HEK293 (cell line): ENCODE data around the gene DOCK9.
A peak's percentile ranks its signal among the peaks of the same experiment; 100 is the strongest.

Experiments used
- CTCF ChIA-PET: fragments of 350-600 bp; formaldehyde crosslinking; extraction: SDS; loops from one replicate; lab custom pipeline; 2021; ENCODE audit warnings: antibody characterized with exemption; lab: Yijun Ruan, JAX
- POLR2A ChIA-PET: fragments of 300-600 bp; formaldehyde crosslinking; extraction: SDS; loops from one replicate; lab custom pipeline; 2020; ENCODE audit warnings: antibody characterized with exemption, inconsistent platforms; lab: Yijun Ruan, JAX
- H3K27ac ChIP-seq: fragments of 200-500 bp; sonication (Bioruptor generic); 2 replicates; pipeline ENCODE4 v1.5.1; 2014; ENCODE audit warnings: low read depth, low read length, control low read depth, inconsistent platforms; ENCODE audit errors: extremely low read depth
- H3K36me3 ChIP-seq, 2 experiments: fragments of 200-500 bp in 1 of 2; sonication (Bioruptor generic) in 1 of 2; 1 replicate in 1 of 2; 2 replicates in 1 of 2; pipeline ENCODE4 v1.5.1; 2014 to 2017; ENCODE audit warnings: inconsistent platforms in 2 of 2, low read length in 2 of 2; ENCODE audit not compliant: control insufficient read depth in 2 of 2, insufficient read depth in 1 of 2
- H3K4me1 ChIP-seq: fragments of 200-500 bp; sonication (Bioruptor generic); 2 replicates; pipeline ENCODE4 v1.5.1; 2014; ENCODE audit warnings: mild to moderate bottlenecking, low read length, inconsistent platforms; ENCODE audit not compliant: control insufficient read depth, insufficient read depth
- H3K4me3 ChIP-seq: 2 replicates; pipeline ENCODE4 v1.5.1; 2011; ENCODE audit warnings: low read depth, mild to moderate bottlenecking, control low read depth, low read length, moderate library complexity
- H3K9me3 ChIP-seq: fragments of 200-500 bp; sonication (Bioruptor generic); 2 replicates; pipeline ENCODE4 v1.5.1; 2014; ENCODE audit warnings: low read depth, low read length, inconsistent platforms; ENCODE audit not compliant: control insufficient read depth, insufficient read depth
- BCL11A ChIP-seq: fragments of 450-650 bp; formaldehyde crosslinking; IDR thresholded peaks from 2 replicates; pipeline ENCODE4 v1.5.1; 2016; ENCODE audit warnings: low read depth, missing biosample characterization, missing genetic modification characterization
- EGR2 ChIP-seq: fragments of 450-650 bp; formaldehyde crosslinking; IDR thresholded peaks from 2 replicates; pipeline ENCODE4 v1.5.1; 2016; ENCODE audit warnings: low read depth, missing biosample characterization, missing genetic modification characterization
- SETDB1 ChIP-seq: IDR thresholded peaks from one replicate; pipeline ENCODE4 v1.6.1; 2017; ENCODE audit warnings: mild to moderate bottlenecking, low read length, moderate library complexity, mixed read lengths; ENCODE audit not compliant: insufficient read length
- SP7 ChIP-seq: fragments of 450-650 bp; formaldehyde crosslinking; IDR thresholded peaks from 2 replicates; pipeline ENCODE4 v1.5.1; 2016; ENCODE audit warnings: missing biosample characterization, missing genetic modification characterization
- ZNF10 ChIP-seq: fragments of 450-650 bp; formaldehyde crosslinking; IDR thresholded peaks from 2 replicates; pipeline ENCODE4 v1.5.1; 2017; ENCODE audit warnings: missing biosample characterization, missing genetic modification characterization
- ZNF174 ChIP-seq: fragments of 450-650 bp; formaldehyde crosslinking; IDR thresholded peaks from 2 replicates; pipeline ENCODE4 v1.5.0; 2017; ENCODE audit warnings: missing biosample characterization, mild to moderate bottlenecking, missing genetic modification characterization
- ZNF175 ChIP-seq: fragments of 450-650 bp; formaldehyde crosslinking; IDR thresholded peaks from 2 replicates; pipeline ENCODE4 v1.5.1; 2016; ENCODE audit warnings: missing biosample characterization, missing genetic modification characterization
- ZNF184 ChIP-seq: fragments of 450-650 bp; IDR thresholded peaks from 2 replicates; pipeline ENCODE4 v1.5.1; 2018; ENCODE audit warnings: missing biosample characterization, mild to moderate bottlenecking, missing genetic modification characterization
- ZNF202 ChIP-seq: fragments of 450-650 bp; formaldehyde crosslinking; IDR thresholded peaks from 2 replicates; pipeline ENCODE4 v1.5.1; 2016; ENCODE audit warnings: missing biosample characterization, missing genetic modification characterization, borderline replicate concordance
- ZNF211 ChIP-seq: fragments of 450-650 bp; formaldehyde crosslinking; IDR thresholded peaks from 2 replicates; pipeline ENCODE4 v1.5.1; 2016; ENCODE audit warnings: low read depth, missing biosample characterization, missing genetic modification characterization
- ZNF223 ChIP-seq: fragments of 450-650 bp; formaldehyde crosslinking; IDR thresholded peaks from 2 replicates; pipeline ENCODE4 v1.5.1; 2016; ENCODE audit warnings: missing biosample characterization, missing genetic modification characterization
- ZNF366 ChIP-seq: fragments of 450-650 bp; formaldehyde crosslinking; conservative IDR thresholded peaks from 2 replicates; pipeline ENCODE4 v1.5.1; 2016; ENCODE audit warnings: missing biosample characterization, missing genetic modification characterization
- ZNF37A ChIP-seq: fragments of 450-650 bp; IDR thresholded peaks from 2 replicates; pipeline ENCODE4 v1.5.1; 2018; ENCODE audit warnings: missing biosample characterization, missing genetic modification characterization
- ZNF426 ChIP-seq: fragments of 450-650 bp; formaldehyde crosslinking; IDR thresholded peaks from 2 replicates; pipeline ENCODE4 v1.5.1; 2017; ENCODE audit warnings: missing biosample characterization, missing genetic modification characterization, mild to moderate bottlenecking, inconsistent platforms, moderate library complexity
- ZNF48 ChIP-seq: fragments of 450-650 bp; formaldehyde crosslinking; IDR thresholded peaks from 2 replicates; pipeline ENCODE4 v1.5.1; 2016; ENCODE audit warnings: missing biosample characterization, missing genetic modification characterization
- ZNF549 ChIP-seq: fragments of 450-650 bp; IDR thresholded peaks from 2 replicates; pipeline ENCODE4 v1.5.1; 2018; ENCODE audit warnings: missing biosample characterization, missing genetic modification characterization, mild to moderate bottlenecking, inconsistent platforms, moderate library complexity
- ZSCAN30 ChIP-seq: fragments of 450-650 bp; IDR thresholded peaks from 2 replicates; pipeline ENCODE4 v1.5.1; 2018; ENCODE audit warnings: missing biosample characterization, mild to moderate bottlenecking, missing genetic modification characterization, moderate library complexity
- TF ChIP-seq, protein P1 (sequence below): fragments of 450-650 bp; formaldehyde crosslinking; IDR thresholded peaks from 2 replicates; pipeline ENCODE4 v1.5.1; 2016; ENCODE audit warnings: missing biosample characterization, missing genetic modification characterization, low read depth
- TF ChIP-seq, protein P2 (sequence below): fragments of 450-650 bp; formaldehyde crosslinking; IDR thresholded peaks from 2 replicates; pipeline ENCODE4 v1.5.1; 2017; ENCODE audit warnings: missing biosample characterization, mild to moderate bottlenecking, missing genetic modification characterization, moderate library complexity
- TF ChIP-seq, protein P3 (sequence below): fragments of 450-650 bp; formaldehyde crosslinking; IDR thresholded peaks from 2 replicates; pipeline ENCODE4; 2016; ENCODE audit warnings: missing biosample characterization, missing genetic modification characterization
- TF ChIP-seq, protein P4 (sequence below): fragments of 450-650 bp; formaldehyde crosslinking; IDR thresholded peaks from 2 replicates; pipeline ENCODE4 v1.5.1; 2016; ENCODE audit warnings: missing biosample characterization, missing genetic modification characterization
- TF ChIP-seq, protein P5 (sequence below): fragments of 450-650 bp; formaldehyde crosslinking; IDR thresholded peaks from 2 replicates; pipeline ENCODE4 v1.5.1; 2016; ENCODE audit warnings: missing biosample characterization, missing genetic modification characterization
- TF ChIP-seq, protein P6 (sequence below): fragments of 450-650 bp; IDR thresholded peaks from 2 replicates; pipeline ENCODE4 v1.5.1; 2018; ENCODE audit warnings: missing biosample characterization, mild to moderate bottlenecking, missing genetic modification characterization

DOCK9 gene

DNA sequence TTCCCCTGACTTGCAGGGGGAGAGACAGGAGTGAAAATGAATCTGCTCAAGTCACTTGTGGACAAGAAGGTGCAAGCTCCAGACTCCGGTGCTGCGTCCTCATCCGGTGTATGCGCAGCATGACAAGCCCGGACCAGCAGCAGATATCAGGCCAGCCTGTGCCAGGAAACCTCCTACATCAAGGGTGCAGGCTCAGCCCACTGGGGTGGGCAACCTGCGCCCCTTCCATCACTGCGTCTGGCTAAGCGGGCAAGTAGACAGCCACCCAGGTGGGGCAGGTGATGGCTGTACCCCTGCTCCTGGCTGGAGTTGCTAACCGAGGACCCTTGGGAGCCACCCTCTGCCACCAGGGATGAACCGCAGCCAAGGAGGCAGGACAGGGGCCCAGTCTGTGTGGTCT is 192.5 kb downstream of the DOCK9 start:
- TF ChIP-seq, protein P1, sequence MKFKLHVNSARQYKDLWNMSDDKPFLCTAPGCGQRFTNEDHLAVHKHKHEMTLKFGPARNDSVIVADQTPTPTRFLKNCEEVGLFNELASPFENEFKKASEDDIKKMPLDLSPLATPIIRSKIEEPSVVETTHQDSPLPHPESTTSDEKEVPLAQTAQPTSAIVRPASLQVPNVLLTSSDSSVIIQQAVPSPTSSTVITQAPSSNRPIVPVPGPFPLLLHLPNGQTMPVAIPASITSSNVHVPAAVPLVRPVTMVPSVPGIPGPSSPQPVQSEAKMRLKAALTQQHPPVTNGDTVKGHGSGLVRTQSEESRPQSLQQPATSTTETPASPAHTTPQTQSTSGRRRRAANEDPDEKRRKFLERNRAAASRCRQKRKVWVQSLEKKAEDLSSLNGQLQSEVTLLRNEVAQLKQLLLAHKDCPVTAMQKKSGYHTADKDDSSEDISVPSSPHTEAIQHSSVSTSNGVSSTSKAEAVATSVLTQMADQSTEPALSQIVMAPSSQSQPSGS (tag by site-specific recombination) = no peak
- TF ChIP-seq, protein P2, sequence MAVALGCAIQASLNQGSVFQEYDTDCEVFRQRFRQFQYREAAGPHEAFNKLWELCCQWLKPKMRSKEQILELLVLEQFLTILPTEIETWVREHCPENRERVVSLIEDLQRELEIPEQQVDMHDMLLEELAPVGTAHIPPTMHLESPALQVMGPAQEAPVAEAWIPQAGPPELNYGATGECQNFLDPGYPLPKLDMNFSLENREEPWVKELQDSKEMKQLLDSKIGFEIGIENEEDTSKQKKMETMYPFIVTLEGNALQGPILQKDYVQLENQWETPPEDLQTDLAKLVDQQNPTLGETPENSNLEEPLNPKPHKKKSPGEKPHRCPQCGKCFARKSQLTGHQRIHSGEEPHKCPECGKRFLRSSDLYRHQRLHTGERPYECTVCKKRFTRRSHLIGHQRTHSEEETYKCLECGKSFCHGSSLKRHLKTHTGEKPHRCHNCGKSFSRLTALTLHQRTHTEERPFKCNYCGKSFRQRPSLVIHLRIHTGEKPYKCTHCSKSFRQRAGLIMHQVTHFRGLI (tag by site-specific recombination) = peak; percentile 85; the same call in 1 of the 2 replicates
- TF ChIP-seq ZNF366 (tag by site-specific recombination) (no peak), ZNF184 (no peak), ZNF211 (tag by site-specific recombination) (no peak)
- TF ChIP-seq, protein P3, sequence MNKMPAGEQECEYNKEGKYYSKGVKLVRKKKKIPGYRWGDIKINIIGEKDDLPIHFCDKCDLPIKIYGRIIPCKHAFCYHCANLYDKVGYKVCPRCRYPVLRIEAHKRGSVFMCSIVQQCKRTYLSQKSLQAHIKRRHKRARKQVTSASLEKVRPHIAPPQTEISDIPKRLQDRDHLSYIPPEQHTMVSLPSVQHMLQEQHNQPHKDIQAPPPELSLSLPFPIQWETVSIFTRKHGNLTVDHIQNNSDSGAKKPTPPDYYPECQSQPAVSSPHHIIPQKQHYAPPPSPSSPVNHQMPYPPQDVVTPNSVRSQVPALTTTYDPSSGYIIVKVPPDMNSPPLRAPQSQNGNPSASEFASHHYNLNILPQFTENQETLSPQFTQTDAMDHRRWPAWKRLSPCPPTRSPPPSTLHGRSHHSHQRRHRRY (tag by site-specific recombination) = no peak
- no peaks in the 10 kb centered on the region for H3K36me3 ChIP-seq
- no peak overlapping the region for H3K4me3 ChIP-seq
- no peaks in the 10 kb centered on the region for H3K9me3 ChIP-seq
- H3K4me1 ChIP-seq = no peaks in the 10 kb centered on the region
- no peak overlapping the region for H3K27ac ChIP-seq
- ChIA-PET POLR2A (no interaction called here), CTCF (interaction anchor here (0.6 kb wide), 1 partner anchor 557 kb away, joined by 3 read pairs; no protein-coding TSS in a partner anchor)

DNA sequence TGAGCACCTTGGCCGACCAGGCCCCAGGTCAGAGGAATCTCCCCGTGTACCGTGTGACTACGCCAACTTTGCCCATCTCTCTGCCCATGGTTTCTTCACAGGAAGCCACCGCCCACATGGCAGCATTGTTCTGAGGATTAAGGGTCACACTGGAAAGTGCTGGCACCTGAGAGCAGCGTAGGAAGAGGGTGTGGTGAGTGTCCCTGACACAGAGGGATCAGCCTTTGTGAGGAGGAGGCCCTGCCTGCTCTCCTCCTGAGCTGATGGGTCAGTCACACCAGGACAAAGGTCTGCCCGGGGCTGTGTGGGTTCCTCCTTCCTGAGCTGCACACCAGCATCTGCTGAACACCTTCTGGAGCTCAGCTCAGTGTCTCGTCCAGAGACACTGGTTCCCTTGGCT is 193.2 kb downstream of the DOCK9 start:
- no peaks in the 10 kb centered on the region for H3K4me1 ChIP-seq
- no peak for TF ChIP-seq ZNF202
- no peak for TF ChIP-seq ZNF223 (tag by site-specific recombination)
- no peak for TF ChIP-seq ZNF175 (tag by site-specific recombination)
- TF ChIP-seq EGR2 (tag by site-specific recombination) = 0 out of 2 replicates have a peak, but pooled peaks have one; percentile 19
- no peak for TF ChIP-seq ZNF37A (tag by site-specific recombination)
- no peak overlapping the region for H3K27ac ChIP-seq
- H3K4me3 ChIP-seq = no peak overlapping the region
- H3K9me3 ChIP-seq = no peaks in the 10 kb centered on the region
- ChIA-PET CTCF (interaction anchor here (0.5 to 0.6 kb wide), 2 partner anchors 17 to 558 kb away, joined by 3 read pairs; no protein-coding TSS in a partner anchor), POLR2A (no interaction called here)
- H3K36me3 ChIP-seq = no peaks in the 10 kb centered on the region

DNA sequence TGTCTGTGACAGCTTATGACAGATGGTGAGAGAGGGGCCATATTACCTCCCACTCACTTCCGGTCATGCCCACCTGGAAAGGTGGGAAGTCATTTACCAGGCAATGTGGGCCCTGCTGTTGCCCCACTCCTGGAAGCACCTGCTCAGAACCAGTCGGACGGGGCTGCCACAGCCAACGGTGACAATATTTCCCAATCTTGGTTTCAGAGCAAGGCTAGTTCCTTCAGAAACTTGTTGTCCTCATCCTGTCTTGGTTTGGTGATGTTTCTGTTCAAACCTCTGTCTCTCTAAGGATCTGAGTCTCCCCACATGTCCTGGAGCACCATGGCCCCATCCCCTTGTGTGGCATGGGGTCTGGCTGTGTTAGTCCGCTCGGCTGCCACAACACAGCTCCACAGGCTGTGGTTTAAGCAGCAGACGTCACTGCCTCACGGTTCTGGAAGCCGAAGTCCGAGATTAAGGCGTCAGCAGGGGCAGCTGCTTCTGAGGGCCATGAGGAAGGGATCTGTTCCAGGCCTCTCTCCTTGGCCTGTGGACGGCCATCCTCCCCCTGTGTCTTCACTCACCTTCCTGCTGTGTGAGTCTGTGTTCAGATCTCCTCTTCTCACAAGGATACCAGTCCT is 193.9 kb downstream of the DOCK9 start:
- Histone ChIP-seq H3K27ac (no peak overlapping the region), H3K36me3 (no peaks in the 10 kb centered on the region), H3K4me1 (no peaks in the 10 kb centered on the region), H3K4me3 (no peak overlapping the region), H3K9me3 (no peaks in the 10 kb centered on the region)
- POLR2A ChIA-PET = no interaction called here
- CTCF ChIA-PET = interaction anchor here (0.6 kb wide), 1 partner anchor 86 kb away, joined by 3 read pairs; no protein-coding TSS in a partner anchor
- TF ChIP-seq ZNF426 (tag by site-specific recombination) = no peak
- no peak for TF ChIP-seq ZNF549 (tag by site-specific recombination)
- no peak for TF ChIP-seq BCL11A
- TF ChIP-seq, protein P4, sequence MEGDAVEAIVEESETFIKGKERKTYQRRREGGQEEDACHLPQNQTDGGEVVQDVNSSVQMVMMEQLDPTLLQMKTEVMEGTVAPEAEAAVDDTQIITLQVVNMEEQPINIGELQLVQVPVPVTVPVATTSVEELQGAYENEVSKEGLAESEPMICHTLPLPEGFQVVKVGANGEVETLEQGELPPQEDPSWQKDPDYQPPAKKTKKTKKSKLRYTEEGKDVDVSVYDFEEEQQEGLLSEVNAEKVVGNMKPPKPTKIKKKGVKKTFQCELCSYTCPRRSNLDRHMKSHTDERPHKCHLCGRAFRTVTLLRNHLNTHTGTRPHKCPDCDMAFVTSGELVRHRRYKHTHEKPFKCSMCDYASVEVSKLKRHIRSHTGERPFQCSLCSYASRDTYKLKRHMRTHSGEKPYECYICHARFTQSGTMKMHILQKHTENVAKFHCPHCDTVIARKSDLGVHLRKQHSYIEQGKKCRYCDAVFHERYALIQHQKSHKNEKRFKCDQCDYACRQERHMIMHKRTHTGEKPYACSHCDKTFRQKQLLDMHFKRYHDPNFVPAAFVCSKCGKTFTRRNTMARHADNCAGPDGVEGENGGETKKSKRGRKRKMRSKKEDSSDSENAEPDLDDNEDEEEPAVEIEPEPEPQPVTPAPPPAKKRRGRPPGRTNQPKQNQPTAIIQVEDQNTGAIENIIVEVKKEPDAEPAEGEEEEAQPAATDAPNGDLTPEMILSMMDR (tag by site-specific recombination) = no peak
- TF ChIP-seq, protein P5, sequence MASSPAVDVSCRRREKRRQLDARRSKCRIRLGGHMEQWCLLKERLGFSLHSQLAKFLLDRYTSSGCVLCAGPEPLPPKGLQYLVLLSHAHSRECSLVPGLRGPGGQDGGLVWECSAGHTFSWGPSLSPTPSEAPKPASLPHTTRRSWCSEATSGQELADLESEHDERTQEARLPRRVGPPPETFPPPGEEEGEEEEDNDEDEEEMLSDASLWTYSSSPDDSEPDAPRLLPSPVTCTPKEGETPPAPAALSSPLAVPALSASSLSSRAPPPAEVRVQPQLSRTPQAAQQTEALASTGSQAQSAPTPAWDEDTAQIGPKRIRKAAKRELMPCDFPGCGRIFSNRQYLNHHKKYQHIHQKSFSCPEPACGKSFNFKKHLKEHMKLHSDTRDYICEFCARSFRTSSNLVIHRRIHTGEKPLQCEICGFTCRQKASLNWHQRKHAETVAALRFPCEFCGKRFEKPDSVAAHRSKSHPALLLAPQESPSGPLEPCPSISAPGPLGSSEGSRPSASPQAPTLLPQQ = no peak
- TF ChIP-seq, protein P6, sequence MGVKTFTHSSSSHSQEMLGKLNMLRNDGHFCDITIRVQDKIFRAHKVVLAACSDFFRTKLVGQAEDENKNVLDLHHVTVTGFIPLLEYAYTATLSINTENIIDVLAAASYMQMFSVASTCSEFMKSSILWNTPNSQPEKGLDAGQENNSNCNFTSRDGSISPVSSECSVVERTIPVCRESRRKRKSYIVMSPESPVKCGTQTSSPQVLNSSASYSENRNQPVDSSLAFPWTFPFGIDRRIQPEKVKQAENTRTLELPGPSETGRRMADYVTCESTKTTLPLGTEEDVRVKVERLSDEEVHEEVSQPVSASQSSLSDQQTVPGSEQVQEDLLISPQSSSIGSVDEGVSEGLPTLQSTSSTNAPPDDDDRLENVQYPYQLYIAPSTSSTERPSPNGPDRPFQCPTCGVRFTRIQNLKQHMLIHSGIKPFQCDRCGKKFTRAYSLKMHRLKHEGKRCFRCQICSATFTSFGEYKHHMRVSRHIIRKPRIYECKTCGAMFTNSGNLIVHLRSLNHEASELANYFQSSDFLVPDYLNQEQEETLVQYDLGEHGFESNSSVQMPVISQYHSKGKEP = no peak
- TF ChIP-seq ZNF48 = no peak
- no peak for TF ChIP-seq ZSCAN30 (tag by site-specific recombination)
- no peak for TF ChIP-seq SP7
- no peak for TF ChIP-seq SETDB1
- no peak for TF ChIP-seq ZNF174 (tag by site-specific recombination)
- TF ChIP-seq ZNF10 (tag by site-specific recombination) = no peak
